Liver (tissue), 3 donors: ENCODE measurements around the gene PLSCR1.

Experiments used
- ATF3 ChIP-seq: IDR thresholded peaks from 2 replicates; pipeline ENCODE4 v1.6.1; 2016; ENCODE audit warnings: antibody characterized with exemption
- GABPA ChIP-seq, 2 donors: IDR thresholded peaks in 1 of 2; conservative IDR thresholded peaks in 1 of 2; 2 replicates each; pipeline ENCODE4 v1.6.1; 2016; ENCODE audit warnings: antibody characterized with exemption in 2 of 2, mild to moderate bottlenecking in 1 of 2, moderate library complexity in 1 of 2
- MAX ChIP-seq: IDR thresholded peaks from 2 replicates; pipeline ENCODE4 v1.6.1; 2016; ENCODE audit warnings: antibody characterized with exemption
- NR2F2 ChIP-seq: IDR thresholded peaks from 2 replicates; pipeline ENCODE4 v1.6.1; 2016; ENCODE audit warnings: antibody characterized with exemption
- RAD21 ChIP-seq, 2 donors: IDR thresholded peaks; 2 replicates each; pipeline ENCODE4 v1.6.1; 2016; ENCODE audit warnings: antibody characterized with exemption in 2 of 2, mild to moderate bottlenecking in 2 of 2
- RXRA ChIP-seq, 2 donors: IDR thresholded peaks; 2 replicates each; pipeline ENCODE4 v1.6.1; 2017 to 2018; ENCODE audit warnings: antibody characterized with exemption in 2 of 2, mild to moderate bottlenecking in 1 of 2
- SP1 ChIP-seq: IDR thresholded peaks from 2 replicates; pipeline ENCODE4 v1.6.1; 2018; ENCODE audit warnings: antibody characterized with exemption, mild to moderate bottlenecking
- TAF1 ChIP-seq: conservative IDR thresholded peaks from 2 replicates; pipeline ENCODE4 v1.6.1; 2016; ENCODE audit warnings: antibody characterized with exemption, mild to moderate bottlenecking
- YY1 ChIP-seq: IDR thresholded peaks from 2 replicates; pipeline ENCODE4 v1.6.1; 2016; ENCODE audit warnings: antibody characterized with exemption, mild to moderate bottlenecking
- TF ChIP-seq, protein P1 (sequence below): fragments of 150-350 bp; IDR thresholded peaks from 2 replicates; pipeline ENCODE4 v1.5.1; 2017; ENCODE audit warnings: improper control_type of control experiment, low read depth, low read length; ENCODE audit not compliant: missing input control
- TF ChIP-seq, protein P2 (sequence below): IDR thresholded peaks from 2 replicates; pipeline ENCODE4 v1.6.1; 2016; ENCODE audit warnings: antibody characterized with exemption, mild to moderate bottlenecking
- donor health status: healthy.
- donor health status: healthy.

GRCh38 chr3:146561463-146561862 lies 17.1 kb upstream of the PLSCR1 start:
- TF ChIP-seq, protein P1, sequence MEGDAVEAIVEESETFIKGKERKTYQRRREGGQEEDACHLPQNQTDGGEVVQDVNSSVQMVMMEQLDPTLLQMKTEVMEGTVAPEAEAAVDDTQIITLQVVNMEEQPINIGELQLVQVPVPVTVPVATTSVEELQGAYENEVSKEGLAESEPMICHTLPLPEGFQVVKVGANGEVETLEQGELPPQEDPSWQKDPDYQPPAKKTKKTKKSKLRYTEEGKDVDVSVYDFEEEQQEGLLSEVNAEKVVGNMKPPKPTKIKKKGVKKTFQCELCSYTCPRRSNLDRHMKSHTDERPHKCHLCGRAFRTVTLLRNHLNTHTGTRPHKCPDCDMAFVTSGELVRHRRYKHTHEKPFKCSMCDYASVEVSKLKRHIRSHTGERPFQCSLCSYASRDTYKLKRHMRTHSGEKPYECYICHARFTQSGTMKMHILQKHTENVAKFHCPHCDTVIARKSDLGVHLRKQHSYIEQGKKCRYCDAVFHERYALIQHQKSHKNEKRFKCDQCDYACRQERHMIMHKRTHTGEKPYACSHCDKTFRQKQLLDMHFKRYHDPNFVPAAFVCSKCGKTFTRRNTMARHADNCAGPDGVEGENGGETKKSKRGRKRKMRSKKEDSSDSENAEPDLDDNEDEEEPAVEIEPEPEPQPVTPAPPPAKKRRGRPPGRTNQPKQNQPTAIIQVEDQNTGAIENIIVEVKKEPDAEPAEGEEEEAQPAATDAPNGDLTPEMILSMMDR, result no peak
- TF ChIP-seq YY1 (no peak), GABPA (IDR thresholded peaks at IDR 0.05 in 1 of 2, conservative IDR thresholded peaks at IDR 0.05 in 1 of 2) (no peak), SP1 (no peak), RAD21 (IDR thresholded peaks at IDR 0.05) (no peak), ATF3 (no peak), NR2F2 (no peak), RXRA (IDR thresholded peaks at IDR 0.05) (no peak), TAF1 (no peak), MAX (no peak)
- TF ChIP-seq, protein P2, sequence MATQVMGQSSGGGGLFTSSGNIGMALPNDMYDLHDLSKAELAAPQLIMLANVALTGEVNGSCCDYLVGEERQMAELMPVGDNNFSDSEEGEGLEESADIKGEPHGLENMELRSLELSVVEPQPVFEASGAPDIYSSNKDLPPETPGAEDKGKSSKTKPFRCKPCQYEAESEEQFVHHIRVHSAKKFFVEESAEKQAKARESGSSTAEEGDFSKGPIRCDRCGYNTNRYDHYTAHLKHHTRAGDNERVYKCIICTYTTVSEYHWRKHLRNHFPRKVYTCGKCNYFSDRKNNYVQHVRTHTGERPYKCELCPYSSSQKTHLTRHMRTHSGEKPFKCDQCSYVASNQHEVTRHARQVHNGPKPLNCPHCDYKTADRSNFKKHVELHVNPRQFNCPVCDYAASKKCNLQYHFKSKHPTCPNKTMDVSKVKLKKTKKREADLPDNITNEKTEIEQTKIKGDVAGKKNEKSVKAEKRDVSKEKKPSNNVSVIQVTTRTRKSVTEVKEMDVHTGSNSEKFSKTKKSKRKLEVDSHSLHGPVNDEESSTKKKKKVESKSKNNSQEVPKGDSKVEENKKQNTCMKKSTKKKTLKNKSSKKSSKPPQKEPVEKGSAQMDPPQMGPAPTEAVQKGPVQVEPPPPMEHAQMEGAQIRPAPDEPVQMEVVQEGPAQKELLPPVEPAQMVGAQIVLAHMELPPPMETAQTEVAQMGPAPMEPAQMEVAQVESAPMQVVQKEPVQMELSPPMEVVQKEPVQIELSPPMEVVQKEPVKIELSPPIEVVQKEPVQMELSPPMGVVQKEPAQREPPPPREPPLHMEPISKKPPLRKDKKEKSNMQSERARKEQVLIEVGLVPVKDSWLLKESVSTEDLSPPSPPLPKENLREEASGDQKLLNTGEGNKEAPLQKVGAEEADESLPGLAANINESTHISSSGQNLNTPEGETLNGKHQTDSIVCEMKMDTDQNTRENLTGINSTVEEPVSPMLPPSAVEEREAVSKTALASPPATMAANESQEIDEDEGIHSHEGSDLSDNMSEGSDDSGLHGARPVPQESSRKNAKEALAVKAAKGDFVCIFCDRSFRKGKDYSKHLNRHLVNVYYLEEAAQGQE, result no peak
